GM12878 (cell line): ENCODE results near the gene DLG1. TPM values are rescaled to one million over a fixed set of nuclear protein-coding genes. Genes with fewer than 3 reads are reported as not detected.

Experiments
- BCLAF1 ChIP-seq: fragments of 450-650 bp; IDR thresholded peaks from 2 replicates; pipeline ENCODE4 v1.6.1; 2017; ENCODE audit warnings: antibody characterized with exemption, mild to moderate bottlenecking, moderate library complexity
- FOS ChIP-seq: IDR thresholded peaks from 3 replicates; pipeline ENCODE4 v1.6.1; 2011; ENCODE audit warnings: borderline replicate concordance; ENCODE audit not compliant: insufficient read length; ENCODE audit errors: extremely low read depth
- FOXM1 ChIP-seq: IDR thresholded peaks from 2 replicates; pipeline ENCODE4 v1.6.1; 2012; ENCODE audit warnings: low read depth, mild to moderate bottlenecking, inconsistent platforms, low read length, moderate library complexity
- SIN3A ChIP-seq: IDR thresholded peaks from 2 replicates; pipeline ENCODE4 v1.6.1; 2012; ENCODE audit warnings: low read depth, low read length, improper control_type of control experiment
- SIX5 ChIP-seq: IDR thresholded peaks from 2 replicates; pipeline ENCODE4 v1.6.1; 2011; ENCODE audit warnings: mild to moderate bottlenecking, low read depth, low read length, moderate library complexity; ENCODE audit not compliant: severe bottlenecking
- SKIL ChIP-seq: fragments of 450-650 bp; IDR thresholded peaks from 2 replicates; pipeline ENCODE4 v1.6.1; 2017; ENCODE audit warnings: mild to moderate bottlenecking, low read depth, inconsistent platforms; ENCODE audit not compliant: poor library complexity, severe bottlenecking
- ZNF24 ChIP-seq: fragments of 450-650 bp; IDR thresholded peaks from 2 replicates; pipeline ENCODE4 v1.6.1; 2017; ENCODE audit warnings: antibody characterized with exemption, mild to moderate bottlenecking
- polyA plus RNA-seq, 11 experiments: library from polyadenylated mRNA; depleted of rRNA in 4 of 11; unstranded in 6 of 11; stranded (reverse) in 5 of 11; fragments of >200 nt; fragmentation: Nextera tagmentation in 4 of 11; fragmentation: Illumina TruSeq in 1 of 11; extraction: Ambion mirVana in 4 of 11; extraction: Trizol in 1 of 11; gene quantifications; 1 replicate in 1 of 11; 2 replicates in 10 of 11; pipeline versions ENCODE4 v1.2.1 to v1.2.3, GENCODE V29; 2011 to 2016; ENCODE audit warnings: inconsistent platforms in 2 of 11, missing spikeins in 2 of 11, low read depth in 1 of 11
- total RNA-seq, 4 experiments: library from RNA; depleted of rRNA in 3 of 4; stranded (reverse); fragments of >200 nt in 3 of 4; fragmentation: Illumina TruSeq in 1 of 4; extraction: Trizol in 1 of 4; gene quantifications; 2 replicates each; pipeline versions ENCODE4 v1.2.1 to v1.2.3, GENCODE V29; 2013 to 2021

The DLG1 gene
- total and polyA plus RNA-seq, 10 of the 15 experiments (the other 5 are each of a cell fraction or from before 2014, with no cell fraction given) = 9.2 to 63.1 (median 40.1) TPM

GRCh38 chr3:197303452-197303851 is 5.0 kb upstream of the DLG1 start (continued):
- TF ChIP-seq SKIL (no peak), FOS (no peak), SIN3A (no peak), FOXM1 (no peak), ZNF24 (no peak), SIX5 (no peak), BCLAF1 (no peak)
